Measurements from ENCODE around the gene ZNF503.

DNA sequence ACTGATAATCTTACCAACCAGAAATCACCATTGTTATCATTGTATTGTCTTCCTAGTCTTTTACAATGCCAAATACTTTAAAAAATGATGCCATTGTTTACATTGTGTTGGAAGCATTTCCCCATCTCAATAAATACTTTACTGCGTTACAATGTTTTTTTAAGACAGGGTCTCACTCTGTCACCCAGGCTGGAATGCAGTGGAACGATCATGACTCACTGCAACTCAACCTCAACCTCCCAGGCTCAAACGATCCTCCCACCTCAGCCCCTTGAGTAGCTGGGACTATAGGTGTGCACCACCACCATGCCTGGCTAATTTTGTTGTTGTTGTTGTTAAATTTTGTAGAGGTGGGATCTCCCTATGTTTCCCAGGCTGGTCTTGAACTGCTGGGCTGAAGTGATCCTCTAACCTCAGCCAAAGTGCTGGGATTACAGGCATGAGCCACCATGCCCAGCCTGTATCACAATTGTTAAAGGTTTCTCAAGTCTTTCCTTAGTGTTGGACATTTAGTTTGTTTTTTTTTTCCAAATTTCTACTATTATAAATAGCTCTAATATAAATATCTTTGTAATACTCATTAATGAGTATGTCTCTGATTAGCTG, 43.3 kb upstream of the ZNF503 start:
- TF ChIP-seq, protein P1, sequence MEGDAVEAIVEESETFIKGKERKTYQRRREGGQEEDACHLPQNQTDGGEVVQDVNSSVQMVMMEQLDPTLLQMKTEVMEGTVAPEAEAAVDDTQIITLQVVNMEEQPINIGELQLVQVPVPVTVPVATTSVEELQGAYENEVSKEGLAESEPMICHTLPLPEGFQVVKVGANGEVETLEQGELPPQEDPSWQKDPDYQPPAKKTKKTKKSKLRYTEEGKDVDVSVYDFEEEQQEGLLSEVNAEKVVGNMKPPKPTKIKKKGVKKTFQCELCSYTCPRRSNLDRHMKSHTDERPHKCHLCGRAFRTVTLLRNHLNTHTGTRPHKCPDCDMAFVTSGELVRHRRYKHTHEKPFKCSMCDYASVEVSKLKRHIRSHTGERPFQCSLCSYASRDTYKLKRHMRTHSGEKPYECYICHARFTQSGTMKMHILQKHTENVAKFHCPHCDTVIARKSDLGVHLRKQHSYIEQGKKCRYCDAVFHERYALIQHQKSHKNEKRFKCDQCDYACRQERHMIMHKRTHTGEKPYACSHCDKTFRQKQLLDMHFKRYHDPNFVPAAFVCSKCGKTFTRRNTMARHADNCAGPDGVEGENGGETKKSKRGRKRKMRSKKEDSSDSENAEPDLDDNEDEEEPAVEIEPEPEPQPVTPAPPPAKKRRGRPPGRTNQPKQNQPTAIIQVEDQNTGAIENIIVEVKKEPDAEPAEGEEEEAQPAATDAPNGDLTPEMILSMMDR (IDR thresholded peaks at IDR 0.05), result no peak
- no peak for TF ChIP-seq POLR2A (IDR thresholded peaks at IDR 0.05)

Measured in esophagus squamous epithelium (tissue), 4 donors.